Mesendoderm (in vitro differentiated cells): ENCODE results near the gene CALM1.
"Not testable (repeated sequence)": the region's sequence is repeated elsewhere in the genome, so short reads cannot be mapped to it uniquely, and the experiment has no call there.

ENCODE experiments used
- DNase-seq: peaks from one replicate; pipeline ENCODE4 v3.0.0; 2013
- H2AK5ac ChIP-seq: 2 replicates; pipeline ENCODE4 v1.6.1; 2013; ENCODE audit warnings: low read length, inconsistent platforms
- H2BK120ac ChIP-seq: 2 replicates; pipeline ENCODE4 v1.6.1; 2013; ENCODE audit warnings: low read depth, mild to moderate bottlenecking, low read length, moderate library complexity, mixed read lengths
- H2BK15ac ChIP-seq: replicated peaks from 2 replicates; pipeline ENCODE4 v1.6.1; 2013; ENCODE audit warnings: low read depth, mild to moderate bottlenecking, moderate library complexity
- H2BK5ac ChIP-seq: 2 replicates; pipeline ENCODE4 v1.6.1; 2013; ENCODE audit warnings: low read length, inconsistent platforms
- H3K18ac ChIP-seq: 2 replicates; pipeline ENCODE4 v1.6.1; 2013; ENCODE audit warnings: mild to moderate bottlenecking, low read length, mixed read lengths
- H3K23ac ChIP-seq: one replicate; pipeline ENCODE4 v1.6.1; 2013; ENCODE audit warnings: low read length
- H3K27ac ChIP-seq: 2 replicates; pipeline ENCODE4 v1.5.1; 2013; ENCODE audit warnings: low read depth, mild to moderate bottlenecking, inconsistent platforms, low read length, moderate library complexity
- H3K27me3 ChIP-seq: 2 replicates; pipeline ENCODE4 v1.6.1; 2013; ENCODE audit warnings: low read length, control low read depth, mild to moderate bottlenecking, inconsistent platforms; ENCODE audit not compliant: insufficient read depth, poor library complexity
- H3K36me3 ChIP-seq: 2 replicates; pipeline ENCODE4 v1.6.1; 2013; ENCODE audit warnings: low read length, inconsistent platforms; ENCODE audit not compliant: control insufficient read depth, insufficient read depth
- H3K4ac ChIP-seq: one replicate; pipeline ENCODE4 v1.6.1; 2013; ENCODE audit warnings: low read depth, mild to moderate bottlenecking, low read length, moderate library complexity
- H3K4me1 ChIP-seq: 2 replicates; pipeline ENCODE4 v1.6.1; 2013; ENCODE audit warnings: low read depth, low read length, inconsistent platforms; ENCODE audit not compliant: control insufficient read depth
- H3K4me2 ChIP-seq: 2 replicates; pipeline ENCODE4 v1.6.1; 2013; ENCODE audit warnings: low read length
- H3K4me3 ChIP-seq: 2 replicates; pipeline ENCODE4 v1.5.1; 2013; ENCODE audit warnings: mild to moderate bottlenecking, low read length
- H3K56ac ChIP-seq: one replicate; pipeline ENCODE4 v1.6.1; 2013; ENCODE audit warnings: low read length
- H3K79me1 ChIP-seq: 2 replicates; pipeline ENCODE4 v1.6.1; 2013; ENCODE audit warnings: low read length, inconsistent platforms
- H3K79me2 ChIP-seq: 2 replicates; pipeline ENCODE4 v1.6.1; 2013; ENCODE audit warnings: mild to moderate bottlenecking, low read length; ENCODE audit not compliant: control insufficient read depth, insufficient read depth
- H3K9ac ChIP-seq: 2 replicates; pipeline ENCODE4 v1.6.1; 2013; ENCODE audit warnings: low read length, inconsistent platforms
- H4K5ac ChIP-seq: one replicate; pipeline ENCODE4 v1.6.1; 2013; ENCODE audit warnings: low read length
- H4K8ac ChIP-seq: one replicate; pipeline ENCODE4 v1.6.1; 2013; ENCODE audit warnings: low read depth, mild to moderate bottlenecking, control low read depth, low read length, moderate library complexity
- WGBS: extraction: QIAGEN DNeasy Blood & Tissue Kit; methylation state at CpG from one replicate; pipeline ENCODE4 v1.1.7; 2013; ENCODE audit warnings: low lambda C conversion rate, missing lambda C conversion rate; ENCODE audit not compliant: insufficient coverage; ENCODE audit errors: extremely low coverage; 5-methylcytosine and 5-hydroxymethylcytosine counted together

Gene CALM1

GRCh38 chr14:90386321-90386720 is 10.5 kb upstream of the CALM1 start:
- Histone ChIP-seq H3K27ac (no peak overlapping the region), H3K4me3 (no peak overlapping the region), H3K79me2 (no peaks in the 10 kb centered on the region), H4K5ac (no peak overlapping the region), H3K4me1 (peaks cover 4% of the 10 kb centered on the region), H4K8ac (no peak overlapping the region), H3K56ac (no peak overlapping the region), H3K23ac (no peak overlapping the region), H2BK5ac (no peak overlapping the region), H2BK120ac (no peak overlapping the region), H3K79me1 (no peaks in the 10 kb centered on the region), H2AK5ac (no peak overlapping the region), H2BK15ac (no peak overlapping the region), H3K4ac (no peak overlapping the region), H3K36me3 (no peaks in the 10 kb centered on the region), H3K27me3 (no peaks in the 10 kb centered on the region), H3K4me2 (no peak overlapping the region), H3K9ac (no peak overlapping the region), H3K18ac (no peak overlapping the region)
- no peak for DNase-seq
- no CpG with 5 or more reads among the region's 2 CpGs for WGBS

GRCh38 chr14:90387206-90387760 is 9.5 kb upstream of the CALM1 start:
- no peak overlapping the region for H3K18ac ChIP-seq
- DNase-seq, result no peak
- no peaks in the 10 kb centered on the region for H3K79me1 ChIP-seq
- H3K27ac ChIP-seq, result no peak overlapping the region
- H4K5ac ChIP-seq, result no peak overlapping the region
- no peak overlapping the region for H3K4ac ChIP-seq
- H2BK120ac ChIP-seq, result no peak overlapping the region
- H3K23ac ChIP-seq, result no peak overlapping the region
- peaks cover 1% of the 10 kb centered on the region for H3K4me1 ChIP-seq
- no peaks in the 10 kb centered on the region for H3K27me3 ChIP-seq
- no peak overlapping the region for H3K9ac ChIP-seq
- H2BK5ac ChIP-seq, result no peak overlapping the region
- H2BK15ac ChIP-seq, result no peak overlapping the region
- no peaks in the 10 kb centered on the region for H3K79me2 ChIP-seq
- H2AK5ac ChIP-seq, result no peak overlapping the region
- no peaks in the 10 kb centered on the region for H3K36me3 ChIP-seq
- no CpG with 5 or more reads among the region's 2 CpGs for WGBS
- H4K8ac ChIP-seq, result no peak overlapping the region
- H3K56ac ChIP-seq, result no peak overlapping the region
- H3K4me2 ChIP-seq, result no peak overlapping the region
- H3K4me3 ChIP-seq, result no peak overlapping the region

GRCh38 chr14:90388437-90388836 is 8.4 kb upstream of the CALM1 start:
- Histone ChIP-seq H3K79me2 (no peaks in the 10 kb centered on the region), H2BK120ac (no peak overlapping the region), H2BK5ac (no peak overlapping the region), H4K5ac (no peak overlapping the region), H3K18ac (no peak overlapping the region), H3K27ac (no peak overlapping the region), H3K79me1 (no peaks in the 10 kb centered on the region), H3K4me1 (no peaks in the 10 kb centered on the region), H3K4ac (no peak overlapping the region), H2AK5ac (no peak overlapping the region), H3K27me3 (no peaks in the 10 kb centered on the region), H3K4me3 (no peak overlapping the region), H3K9ac (no peak overlapping the region), H3K56ac (no peak overlapping the region), H2BK15ac (no peak overlapping the region), H3K23ac (no peak overlapping the region), H4K8ac (no peak overlapping the region), H3K4me2 (no peak overlapping the region), H3K36me3 (no peaks in the 10 kb centered on the region)
- peak; percentile 77 for DNase-seq
- no CpG with 5 or more reads among the region's 4 CpGs for WGBS

- Histone ChIP-seq H3K18ac (no peak overlapping the region), H2BK5ac (no peak overlapping the region), H3K27me3 (no peaks in the 10 kb centered on the region), H4K5ac (no peak overlapping the region), H3K79me1 (no peaks in the 10 kb centered on the region), H2BK120ac (no peak overlapping the region), H4K8ac (no peak overlapping the region), H2BK15ac (peak overlapping the region; percentile 74), H3K27ac (no peak overlapping the region), H3K4me1 (no peaks in the 10 kb centered on the region), H3K36me3 (no peaks in the 10 kb centered on the region), H3K4me2 (no peak overlapping the region), H2AK5ac (no peak overlapping the region), H3K56ac (no peak overlapping the region), H3K9ac (no peak overlapping the region), H3K4me3 (no peak overlapping the region), H3K79me2 (no peaks in the 10 kb centered on the region), H3K4ac (no peak overlapping the region), H3K23ac (no peak overlapping the region)
- no peak for DNase-seq
- WGBS, result no CpG with 5 or more reads among the region's 1 CpG
Observed at GRCh38 chr14:90388982-90389381, 7.8 kb upstream of the CALM1 start.

- Histone ChIP-seq H3K79me2 (peaks cover 9% of the 10 kb centered on the region), H2BK15ac (no peak overlapping the region), H3K79me1 (peaks cover 2% of the 10 kb centered on the region), H3K4me3 (no peak overlapping the region), H4K8ac (no peak overlapping the region), H3K18ac (no peak overlapping the region), H3K56ac (no peak overlapping the region), H2AK5ac (no peak overlapping the region), H3K23ac (no peak overlapping the region), H3K4me1 (no peaks in the 10 kb centered on the region), H2BK5ac (no peak overlapping the region), H2BK120ac (no peak overlapping the region), H3K4ac (no peak overlapping the region), H3K27me3 (no peaks in the 10 kb centered on the region), H3K4me2 (no peak overlapping the region), H3K36me3 (no peaks in the 10 kb centered on the region), H4K5ac (no peak overlapping the region), H3K27ac (no peak overlapping the region), H3K9ac (no peak overlapping the region)
- WGBS, result no CpG with 5 or more reads among the region's 3 CpGs
- no peak for DNase-seq
Observed at GRCh38 chr14:90393966-90394365, 2.9 kb upstream of the CALM1 start.

GRCh38 chr14:90394782-90395181 is 2.0 kb upstream of the CALM1 start:
- WGBS, result no CpG with 5 or more reads among the region's 8 CpGs
- H2BK15ac ChIP-seq, H3K4me3 ChIP-seq, H3K79me1 ChIP-seq, H4K8ac ChIP-seq, H3K27ac ChIP-seq, H2BK120ac ChIP-seq, DNase-seq, H3K4me1 ChIP-seq, H3K27me3 ChIP-seq, H2BK5ac ChIP-seq, H3K4me2 ChIP-seq, H3K18ac ChIP-seq, H4K5ac ChIP-seq, H3K36me3 ChIP-seq, H3K4ac ChIP-seq, H2AK5ac ChIP-seq, H3K56ac ChIP-seq, H3K23ac ChIP-seq, H3K9ac ChIP-seq: not testable (repeated sequence)
- H3K79me2 ChIP-seq, result peaks cover 11% of the 10 kb centered on the region
